H9 (cell line): Measurements from ENCODE around the gene TPGS1. TPM values are rescaled to one million over a fixed set of nuclear protein-coding genes. Genes with fewer than 3 reads are reported as not detected.

Source experiments
- DNase-seq: peaks from one replicate; pipeline ENCODE4 v3.0.0-alpha.2; 2017
- H2AFZ ChIP-seq: one replicate; pipeline ENCODE4 v1.6.1; 2013; ENCODE audit warnings: mild to moderate bottlenecking, low read length, control low read depth, moderate library complexity
- H2AK5ac ChIP-seq: 2 replicates; pipeline ENCODE4 v1.6.1; 2013; ENCODE audit warnings: low read length, control low read depth, mixed read lengths; ENCODE audit not compliant: insufficient read length
- H2BK120ac ChIP-seq: one replicate; pipeline ENCODE4 v1.6.1; 2013; ENCODE audit warnings: low read depth, mild to moderate bottlenecking, low read length, control low read depth, inconsistent platforms; ENCODE audit not compliant: poor library complexity, severe bottlenecking
- H2BK12ac ChIP-seq: 2 replicates; pipeline ENCODE4 v1.6.1; 2013; ENCODE audit warnings: low read length, control low read depth, mixed read lengths, low read depth; ENCODE audit not compliant: insufficient read length
- H2BK15ac ChIP-seq: 2 replicates; pipeline ENCODE4 v1.6.1; 2013; ENCODE audit warnings: low read depth, low read length, control low read depth
- H2BK20ac ChIP-seq: one replicate; pipeline ENCODE4 v1.6.1; 2013; ENCODE audit warnings: low read depth, mild to moderate bottlenecking, low read length, control low read depth, inconsistent platforms; ENCODE audit not compliant: poor library complexity, severe bottlenecking
- H2BK5ac ChIP-seq: 2 replicates; pipeline ENCODE4 v1.6.1; 2013; ENCODE audit warnings: low read length, control low read depth, mixed read lengths; ENCODE audit not compliant: insufficient read length
- H3K14ac ChIP-seq: 2 replicates; pipeline ENCODE4 v1.6.1; 2013; ENCODE audit warnings: low read length, control low read depth; ENCODE audit not compliant: insufficient read depth
- H3K18ac ChIP-seq: 2 replicates; pipeline ENCODE4 v1.6.1; 2013; ENCODE audit warnings: low read depth, mild to moderate bottlenecking, mixed read lengths, low read length, control low read depth; ENCODE audit not compliant: insufficient read length
- H3K23ac ChIP-seq: 2 replicates; pipeline ENCODE4 v1.6.1; 2013; ENCODE audit warnings: low read length, control low read depth, mixed read lengths, low read depth; ENCODE audit not compliant: insufficient read length
- H3K23me2 ChIP-seq: 2 replicates; pipeline ENCODE4 v1.6.1; 2013; ENCODE audit warnings: low read depth, mild to moderate bottlenecking, mixed read lengths, low read length, control low read depth; ENCODE audit not compliant: insufficient read length, poor library complexity, severe bottlenecking
- H3K27ac ChIP-seq: 2 replicates; pipeline ENCODE4 v1.5.1; 2013; ENCODE audit warnings: low read length, control low read depth, mixed read lengths, low read depth; ENCODE audit not compliant: insufficient read length
- H3K27me3 ChIP-seq: 2 replicates; pipeline ENCODE4 v1.6.1; 2013; ENCODE audit warnings: low read length, control low read depth, inconsistent platforms; ENCODE audit not compliant: insufficient read depth
- H3K4ac ChIP-seq: 2 replicates; pipeline ENCODE4 v1.6.1; 2013; ENCODE audit warnings: low read depth, mild to moderate bottlenecking, control low read depth, inconsistent platforms, low read length, moderate library complexity
- H3K4me1 ChIP-seq: 2 replicates; pipeline ENCODE4 v1.6.1; 2013; ENCODE audit warnings: low read length, control low read depth, inconsistent platforms; ENCODE audit not compliant: insufficient read depth
- H3K4me2 ChIP-seq: 2 replicates; pipeline ENCODE4 v1.6.1; 2013; ENCODE audit warnings: low read length, control low read depth, mixed read lengths; ENCODE audit not compliant: insufficient read length, insufficient read depth
- H3K56ac ChIP-seq: 2 replicates; pipeline ENCODE4 v1.6.1; 2013; ENCODE audit warnings: low read depth, mild to moderate bottlenecking, mixed read lengths, low read length, control low read depth; ENCODE audit not compliant: insufficient read length
- H3K79me1 ChIP-seq: 2 replicates; pipeline ENCODE4 v1.6.1; 2013; ENCODE audit warnings: low read depth, mild to moderate bottlenecking, moderate library complexity, low read length, control low read depth, inconsistent platforms; ENCODE audit not compliant: insufficient read depth, poor library complexity, severe bottlenecking
- H3K79me2 ChIP-seq: 2 replicates; pipeline ENCODE4 v1.6.1; 2013; ENCODE audit warnings: low read length, control low read depth, inconsistent platforms; ENCODE audit not compliant: insufficient read depth
- H3K9ac ChIP-seq: 2 replicates; pipeline ENCODE4 v1.6.1; 2013; ENCODE audit warnings: low read length, control low read depth, mixed read lengths; ENCODE audit not compliant: insufficient read length; ENCODE audit errors: extremely low read depth
- H3K9me3 ChIP-seq: one replicate; pipeline ENCODE4 v1.6.1; 2013; ENCODE audit warnings: low read depth, low read length, inconsistent platforms; ENCODE audit not compliant: control insufficient read depth
- H3T11ph ChIP-seq: one replicate; pipeline ENCODE4 v1.6.1; 2013; ENCODE audit warnings: mild to moderate bottlenecking, low read length, control low read depth, inconsistent platforms
- H4K20me1 ChIP-seq: one replicate; pipeline ENCODE4 v1.6.1; 2013; ENCODE audit not compliant: control insufficient read depth, insufficient read length, insufficient read depth
- H4K5ac ChIP-seq: 2 replicates; pipeline ENCODE4 v1.6.1; 2013; ENCODE audit warnings: low read depth, mild to moderate bottlenecking, mixed read lengths, low read length, control low read depth; ENCODE audit not compliant: insufficient read length
- H4K8ac ChIP-seq: replicated peaks from 2 replicates; pipeline ENCODE4 v1.6.1; 2013; ENCODE audit warnings: low read length, control low read depth, mixed read lengths, low read depth; ENCODE audit not compliant: insufficient read length
- H4K91ac ChIP-seq: 2 replicates; pipeline ENCODE4 v1.6.1; 2013; ENCODE audit warnings: low read depth, mild to moderate bottlenecking, moderate library complexity, mixed read lengths, low read length, control low read depth; ENCODE audit not compliant: insufficient read length
- H3K27ac Mint-ChIP-seq, 3 experiments: 2 replicates in 2 of 3; 3 replicates in 1 of 3; pipeline ENCODE4 v1.8.0; 2020 to 2021; ENCODE audit warnings: mixed read lengths in 3 of 3, mild to moderate bottlenecking in 1 of 3, moderate library complexity in 1 of 3
- H3K27me3 Mint-ChIP-seq: 2 replicates; pipeline ENCODE4 v1.8.0; 2021; ENCODE audit warnings: low read depth, mild to moderate bottlenecking, moderate library complexity, mixed read lengths
- H3K36me3 Mint-ChIP-seq, 3 experiments: 2 replicates in 2 of 3; 3 replicates in 1 of 3; pipeline ENCODE4 v1.8.0; 2020 to 2021; ENCODE audit warnings: low read depth in 3 of 3, mixed read lengths in 3 of 3; ENCODE audit not compliant: insufficient read depth in 1 of 3
- H3K4me1 Mint-ChIP-seq, 2 experiments: 2 replicates each; pipeline ENCODE4 v1.8.0; 2020; ENCODE audit warnings: mixed read lengths in 2 of 2
- H3K4me3 Mint-ChIP-seq, 2 experiments: 2 replicates in 1 of 2; 3 replicates in 1 of 2; pipeline ENCODE4 v1.8.0; 2020 to 2021; ENCODE audit warnings: mild to moderate bottlenecking in 2 of 2, mixed read lengths in 2 of 2, moderate library complexity in 1 of 2
- H3K9me3 Mint-ChIP-seq, 2 experiments: 2 replicates in 1 of 2; 3 replicates in 1 of 2; pipeline ENCODE4 v1.8.0; 2020; ENCODE audit warnings: mild to moderate bottlenecking in 2 of 2, mixed read lengths in 2 of 2, moderate library complexity in 1 of 2
- WGBS: extraction: QIAGEN DNeasy Blood & Tissue Kit; methylation state at CpG from one replicate; pipeline ENCODE4 v1.1.7; 2013; ENCODE audit warnings: missing lambda C conversion rate, low lambda C conversion rate, mixed read lengths; ENCODE audit not compliant: insufficient read length; ENCODE audit errors: extremely low coverage; 5-methylcytosine and 5-hydroxymethylcytosine counted together
- total RNA-seq: library from RNA; stranded (reverse); gene quantifications from 2 replicates; pipeline ENCODE4 v1.2.1, GENCODE V29; 2021
- TF ChIP-seq, protein P1 (sequence below): fragments of 200-600 bp; sonication (generic); conservative IDR thresholded peaks from 3 replicates; pipeline ENCODE4 v1.8.0; 2021; ENCODE audit warnings: antibody characterized with exemption, mild to moderate bottlenecking

Gene TPGS1
- total RNA-seq, 1 experiment from 2014 or later = 7.4 TPM

DNA sequence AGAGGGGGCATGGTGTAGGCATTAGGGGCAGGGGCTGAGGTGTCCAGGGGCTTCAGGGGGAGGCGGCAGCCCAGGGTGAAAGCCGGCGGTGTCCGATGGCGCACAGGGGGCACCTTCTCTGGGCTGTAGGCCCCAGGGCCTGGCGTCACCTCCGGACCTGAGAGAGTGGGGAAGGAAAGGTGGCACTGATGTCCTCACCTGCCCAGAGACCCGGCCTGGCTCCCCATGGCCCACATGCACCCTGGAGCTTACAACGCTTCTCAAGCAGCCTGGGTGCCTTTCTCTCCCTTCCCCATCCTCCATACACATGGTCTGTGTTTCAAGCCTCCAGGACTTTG is 43.1 kb upstream of the TPGS1 start:
- H3K56ac ChIP-seq = no peak overlapping the region
- H2BK15ac ChIP-seq = no peak overlapping the region
- no CpG with 5 or more reads among the region's 9 CpGs for WGBS
- no peak overlapping the region for H2BK20ac ChIP-seq
- H3K14ac ChIP-seq = no peak overlapping the region
- TF ChIP-seq, protein P1, sequence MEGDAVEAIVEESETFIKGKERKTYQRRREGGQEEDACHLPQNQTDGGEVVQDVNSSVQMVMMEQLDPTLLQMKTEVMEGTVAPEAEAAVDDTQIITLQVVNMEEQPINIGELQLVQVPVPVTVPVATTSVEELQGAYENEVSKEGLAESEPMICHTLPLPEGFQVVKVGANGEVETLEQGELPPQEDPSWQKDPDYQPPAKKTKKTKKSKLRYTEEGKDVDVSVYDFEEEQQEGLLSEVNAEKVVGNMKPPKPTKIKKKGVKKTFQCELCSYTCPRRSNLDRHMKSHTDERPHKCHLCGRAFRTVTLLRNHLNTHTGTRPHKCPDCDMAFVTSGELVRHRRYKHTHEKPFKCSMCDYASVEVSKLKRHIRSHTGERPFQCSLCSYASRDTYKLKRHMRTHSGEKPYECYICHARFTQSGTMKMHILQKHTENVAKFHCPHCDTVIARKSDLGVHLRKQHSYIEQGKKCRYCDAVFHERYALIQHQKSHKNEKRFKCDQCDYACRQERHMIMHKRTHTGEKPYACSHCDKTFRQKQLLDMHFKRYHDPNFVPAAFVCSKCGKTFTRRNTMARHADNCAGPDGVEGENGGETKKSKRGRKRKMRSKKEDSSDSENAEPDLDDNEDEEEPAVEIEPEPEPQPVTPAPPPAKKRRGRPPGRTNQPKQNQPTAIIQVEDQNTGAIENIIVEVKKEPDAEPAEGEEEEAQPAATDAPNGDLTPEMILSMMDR = no peak
- Mint-ChIP-seq H3K27ac (peak overlapping the region in 1 of 3 experiments; percentile 70; a peak in 1 of 7 replicates), H3K4me3 (no peak overlapping the region), H3K9me3 (peaks cover 0 to 10% of the 10 kb centered on the region in 2 experiments; a peak in 2 of 5 replicates), H3K27me3 (peaks cover 41% of the 10 kb centered on the region), H3K36me3 (no peaks in the 10 kb centered on the region), H3K4me1 (peaks cover 4 to 7% of the 10 kb centered on the region in 2 experiments; a peak in 3 of 4 replicates)
- no peaks in the 10 kb centered on the region for H3K9me3 ChIP-seq
- no peaks in the 10 kb centered on the region for H3K4me1 ChIP-seq
- H3K23me2 ChIP-seq = peaks cover 10% of the 10 kb centered on the region
- DNase-seq = no peak
- H2BK5ac ChIP-seq = no peak overlapping the region
- no peaks in the 10 kb centered on the region for H4K20me1 ChIP-seq
- H4K5ac ChIP-seq = no peak overlapping the region
- H3K4me2 ChIP-seq = no peak overlapping the region
- H3K18ac ChIP-seq = no peak overlapping the region
- H4K8ac ChIP-seq = no peak overlapping the region
- H3K27me3 ChIP-seq = no peaks in the 10 kb centered on the region; the same call in 1 of the 2 replicates
- H3K27ac ChIP-seq = no peak overlapping the region
- no peak overlapping the region for H4K91ac ChIP-seq
- no peak overlapping the region for H2BK120ac ChIP-seq
- H3T11ph ChIP-seq = no peak overlapping the region
- H2BK12ac ChIP-seq = no peak overlapping the region
- no peaks in the 10 kb centered on the region for H3K79me2 ChIP-seq
- no peak overlapping the region for H3K23ac ChIP-seq
- no peak overlapping the region for H3K9ac ChIP-seq
- H3K4ac ChIP-seq = no peak overlapping the region
- H2AFZ ChIP-seq = no peak overlapping the region
- no peak overlapping the region for H2AK5ac ChIP-seq
- no peaks in the 10 kb centered on the region for H3K79me1 ChIP-seq
